A673 (cell line): ENCODE data around the gene HDAC7. TPM values are rescaled to one million over a fixed set of nuclear protein-coding genes. Genes with fewer than 3 reads are reported as not detected.

Experiments used
- BruUV-seq: library from RNA; stranded (reverse); fragments of 400-500 nt; replicated peaks from 2 replicates; lab custom pipeline; 2021; lab: Mats Ljungman, UMichigan
- CTCF ChIA-PET: fragments of 300-600 bp; sonication (Branson Sonifier 250); formaldehyde crosslinking; loops from one replicate; lab custom pipeline; 2022; ENCODE audit warnings: antibody characterized with exemption; lab: Charles Lee
- POLR2A ChIA-PET: fragments of 300-600 bp; sonication (Branson Sonifier 250); formaldehyde crosslinking; loops from one replicate; lab custom pipeline; 2022; ENCODE audit warnings: antibody characterized with exemption; ENCODE audit not compliant: low non-redundant PET; lab: Charles Lee
- DNase-seq: peaks from one replicate; pipeline ENCODE4 v3.0.0-alpha.2; 2015; ENCODE audit warnings: low spot score
- H3K27ac ChIP-seq: fragments of 200-600 bp; sonication (generic); 2 replicates; pipeline ENCODE4 v1.5.1; 2016; ENCODE audit warnings: mixed run types, low read depth, mild to moderate bottlenecking, mixed read lengths, antibody characterized with exemption, low read length; ENCODE audit not compliant: poor library complexity, severe bottlenecking
- H3K27me3 ChIP-seq: fragments of 200-600 bp; sonication (generic); replicated peaks from 2 replicates; pipeline ENCODE4 v1.6.1; 2017; ENCODE audit warnings: mixed run types, low read depth, mild to moderate bottlenecking, mixed read lengths, antibody characterized with exemption, low read length; ENCODE audit not compliant: insufficient read depth, poor library complexity
- H3K36me3 ChIP-seq: fragments of 200-600 bp; sonication (generic); 2 replicates; pipeline ENCODE4 v1.6.1; 2016; ENCODE audit warnings: mixed run types, mild to moderate bottlenecking, mixed read lengths, antibody characterized with exemption, low read length; ENCODE audit not compliant: insufficient read depth, poor library complexity, severe bottlenecking
- H3K4me1 ChIP-seq: fragments of 200-600 bp; sonication (generic); 2 replicates; pipeline ENCODE4 v1.6.1; 2017; ENCODE audit warnings: mixed run types, mild to moderate bottlenecking, mixed read lengths, antibody characterized with exemption, low read length; ENCODE audit not compliant: insufficient read depth, poor library complexity, severe bottlenecking
- H3K4me3 ChIP-seq: fragments of 200-600 bp; sonication (generic); 2 replicates; pipeline ENCODE4 v1.5.1; 2016; ENCODE audit warnings: low read depth, mixed run types, mild to moderate bottlenecking, mixed read lengths, low read length; ENCODE audit not compliant: poor library complexity, severe bottlenecking
- H3K9me3 ChIP-seq: fragments of 200-600 bp; sonication (generic); 2 replicates; pipeline ENCODE4 v1.6.1; 2016; ENCODE audit warnings: mixed run types, low read depth, mild to moderate bottlenecking, mixed read lengths, antibody characterized with exemption, low read length; ENCODE audit not compliant: poor library complexity, severe bottlenecking
- CTCF ChIP-seq: fragments of 300-800, 200-600 bp; sonication (generic); conservative IDR thresholded peaks from 2 replicates; pipeline ENCODE4 v1.5.1; 2017; ENCODE audit warnings: low read depth, mild to moderate bottlenecking, antibody characterized with exemption, low read length, moderate library complexity, mixed read lengths
- EZH2 ChIP-seq: fragments of 200-600 bp; sonication (generic); IDR thresholded peaks from 2 replicates; pipeline ENCODE4 v1.6.1; 2017; ENCODE audit warnings: borderline replicate concordance, low read depth, mild to moderate bottlenecking, mixed read lengths, antibody characterized with exemption, low read length; ENCODE audit not compliant: poor library complexity, severe bottlenecking
- intact Hi-C: fragments of 100-400 bp; cut with micrococcal nuclease; formaldehyde crosslinking; loops from one replicate; pipeline ENCODE4 v1.10.0; 2022; ENCODE audit not compliant: unreplicated experiment
- total RNA-seq: library from RNA; stranded (reverse); gene quantifications from 2 replicates; pipeline ENCODE4 v1.2.3, GENCODE V29; 2021

HDAC7 gene
- total RNA-seq, 1 experiment from 2014 or later = 58.9 TPM

DNA sequence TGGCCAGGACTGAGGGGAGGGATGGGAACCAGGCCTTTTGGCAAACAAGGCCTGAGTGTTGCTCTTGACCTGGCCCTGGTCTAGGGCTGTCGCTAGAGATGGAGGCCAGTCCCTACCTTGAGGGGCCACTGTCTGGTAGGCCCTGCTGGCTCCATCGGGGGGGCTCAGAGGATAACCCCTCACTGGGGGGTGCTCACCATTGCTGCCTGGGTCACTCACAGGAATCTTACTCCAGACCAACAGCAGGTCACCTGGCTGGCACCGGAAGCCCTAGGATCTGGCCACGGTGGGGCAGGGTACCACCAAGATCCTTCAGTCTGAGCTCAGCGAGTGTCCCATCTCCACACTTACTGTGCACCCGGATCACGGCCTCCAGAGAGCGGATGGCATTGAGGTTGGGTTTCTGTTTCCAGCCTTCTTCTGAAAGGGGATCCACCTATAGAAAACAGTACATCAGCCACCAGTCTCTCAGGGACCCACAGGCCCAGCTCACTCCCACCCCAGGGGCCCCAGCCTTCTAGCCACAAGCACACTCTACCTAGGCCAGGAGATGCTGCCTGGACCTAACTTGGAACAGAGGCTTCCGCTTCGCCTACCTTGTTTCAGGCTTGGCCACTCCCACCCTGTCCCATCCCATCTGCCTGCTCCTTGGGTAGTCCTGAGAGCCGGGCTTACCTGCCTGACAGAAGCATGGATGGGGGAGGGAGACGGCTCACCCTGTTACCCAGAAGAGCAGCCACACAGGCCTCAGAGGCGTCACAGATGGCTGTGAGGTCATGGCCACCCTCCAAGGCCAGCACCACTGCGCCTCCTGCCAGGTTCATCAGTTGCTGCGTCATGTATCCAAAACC is 34.4 kb downstream of the HDAC7 start:
- intact Hi-C loops = no loop called here
- ChIA-PET CTCF (no interaction called here), POLR2A (no interaction called here)
- Histone ChIP-seq H3K4me3 (no peak overlapping the region), H3K27me3 (no peaks in the 10 kb centered on the region), H3K4me1 (no peaks in the 10 kb centered on the region), H3K27ac (no peak overlapping the region), H3K9me3 (no peaks in the 10 kb centered on the region), H3K36me3 (peaks cover 65% of the 10 kb centered on the region)
- no TSS peak for BruUV-seq
- TF ChIP-seq EZH2 (no peak), CTCF (no peak)
- no peak for DNase-seq

DNA sequence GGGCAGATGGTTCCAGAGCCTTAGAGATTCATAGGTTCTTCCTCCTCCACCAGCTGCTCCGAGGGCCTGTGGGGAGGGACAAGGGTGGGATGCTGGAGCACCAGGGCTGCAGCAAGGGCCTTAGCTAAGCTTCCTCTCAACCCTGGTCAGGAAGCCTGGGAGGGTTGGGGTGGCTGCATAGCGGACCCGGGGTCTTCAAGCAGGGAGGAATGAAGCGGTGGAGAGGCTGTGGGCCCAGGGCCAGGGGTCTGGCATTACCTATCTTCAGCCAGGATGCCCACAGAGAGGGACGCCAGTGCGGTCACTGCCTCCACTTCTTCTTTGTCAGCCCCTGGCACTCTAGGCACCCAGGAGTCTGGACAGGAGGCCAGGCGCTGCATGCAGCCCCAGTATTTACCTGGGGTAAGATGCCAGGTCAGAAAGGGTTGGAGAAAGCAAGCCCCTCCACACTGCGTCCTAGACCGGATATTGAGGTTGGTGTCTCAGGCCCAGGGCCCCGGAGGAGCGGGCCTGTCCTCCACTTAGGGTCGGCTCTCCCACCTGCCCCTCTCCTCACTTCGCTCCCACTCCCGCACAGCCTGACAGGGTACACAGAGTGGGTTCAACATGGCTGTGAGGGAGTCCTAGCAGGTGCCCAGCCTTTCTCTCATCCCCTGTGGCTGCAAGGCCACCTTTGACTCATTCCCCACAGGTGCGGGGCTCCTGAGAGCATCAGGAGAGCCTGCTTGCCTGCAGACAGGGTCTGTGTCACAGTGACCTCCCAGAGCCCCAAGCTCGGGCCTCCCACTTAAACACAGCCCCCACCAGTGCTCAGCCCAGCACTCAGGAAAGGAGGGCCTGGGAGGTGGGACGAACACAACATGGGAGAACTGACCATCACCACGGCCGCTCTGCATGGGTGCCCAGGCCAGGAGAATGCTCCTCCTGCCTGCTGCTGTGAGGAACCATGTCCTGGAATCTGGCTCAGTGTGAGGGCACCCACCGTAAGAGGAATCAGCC is 35.6 kb downstream of the HDAC7 start:
- no peak for DNase-seq
- intact Hi-C loops = no loop called here
- H3K27ac ChIP-seq = no peak overlapping the region
- BruUV-seq = no TSS peak
- H3K9me3 ChIP-seq = no peaks in the 10 kb centered on the region
- CTCF ChIA-PET = no interaction called here
- no peak for TF ChIP-seq EZH2
- TF ChIP-seq CTCF = no peak
- H3K36me3 ChIP-seq = peaks cover 65% of the 10 kb centered on the region
- H3K4me3 ChIP-seq = no peak overlapping the region
- H3K27me3 ChIP-seq = no peaks in the 10 kb centered on the region
- H3K4me1 ChIP-seq = no peaks in the 10 kb centered on the region
- POLR2A ChIA-PET = no interaction called here

DNA sequence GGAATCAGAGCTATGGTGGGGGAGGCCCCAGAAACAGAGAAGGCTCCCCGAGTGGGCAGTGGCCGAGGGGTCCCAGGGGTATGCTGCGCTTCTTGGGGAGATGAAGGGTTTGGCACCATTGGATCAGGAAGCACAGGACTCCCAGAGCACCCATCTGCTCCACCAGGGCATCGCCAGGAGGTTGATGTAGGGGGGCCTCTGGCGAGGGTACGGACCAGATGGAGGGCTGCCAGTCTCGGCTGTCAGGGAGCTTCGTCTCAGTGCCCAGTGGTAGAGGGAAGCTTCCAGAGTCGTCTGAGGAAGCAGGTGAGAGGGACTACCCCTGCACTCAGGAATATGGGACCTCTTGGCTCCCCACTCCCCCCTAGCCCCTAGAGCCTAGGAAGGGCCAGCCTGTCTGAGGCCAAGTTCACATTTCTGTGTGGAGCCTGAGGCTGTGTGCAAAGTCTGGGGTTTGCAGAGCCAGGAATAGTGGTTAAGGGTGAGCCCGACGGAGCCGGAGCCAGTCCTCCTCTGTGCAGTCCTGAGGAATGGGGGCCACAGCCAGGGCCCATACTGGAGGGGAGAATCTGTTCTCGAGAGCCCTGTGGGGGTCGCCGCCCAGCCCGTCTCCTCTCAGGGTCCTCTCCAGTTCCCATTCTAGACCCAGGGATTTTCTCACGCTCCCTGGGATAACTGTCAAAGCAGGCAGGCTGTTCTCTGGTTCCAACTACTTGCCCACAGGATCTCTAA is 36.5 kb downstream of the HDAC7 start:
- H3K9me3 ChIP-seq = no peaks in the 10 kb centered on the region
- CTCF ChIA-PET = interaction anchor here (1.9 kb wide), 1 partner anchor 55 kb away, joined by 6 read pairs; no protein-coding TSS in a partner anchor
- no peaks in the 10 kb centered on the region for H3K27me3 ChIP-seq
- BruUV-seq = TSS peak; percentile 31
- TF ChIP-seq EZH2 (no peak), CTCF (no peak)
- H3K36me3 ChIP-seq = peaks cover 55% of the 10 kb centered on the region
- H3K4me3 ChIP-seq = no peak overlapping the region
- no peaks in the 10 kb centered on the region for H3K4me1 ChIP-seq
- DNase-seq = no peak
- no peak overlapping the region for H3K27ac ChIP-seq
- POLR2A ChIA-PET = no interaction called here
- intact Hi-C loops = no loop called here
